Mesendoderm (in vitro differentiated cells): Measurements from ENCODE around the gene PPEF2.

Experiments
- DNase-seq: peaks from one replicate; pipeline ENCODE4 v3.0.0; 2013
- H2AK5ac ChIP-seq: 2 replicates; pipeline ENCODE4 v1.6.1; 2013; ENCODE audit warnings: low read length, inconsistent platforms
- H2BK120ac ChIP-seq: 2 replicates; pipeline ENCODE4 v1.6.1; 2013; ENCODE audit warnings: low read depth, mild to moderate bottlenecking, low read length, moderate library complexity, mixed read lengths
- H2BK15ac ChIP-seq: replicated peaks from 2 replicates; pipeline ENCODE4 v1.6.1; 2013; ENCODE audit warnings: low read depth, mild to moderate bottlenecking, moderate library complexity
- H2BK5ac ChIP-seq: 2 replicates; pipeline ENCODE4 v1.6.1; 2013; ENCODE audit warnings: low read length, inconsistent platforms
- H3K18ac ChIP-seq: 2 replicates; pipeline ENCODE4 v1.6.1; 2013; ENCODE audit warnings: mild to moderate bottlenecking, low read length, mixed read lengths
- H3K23ac ChIP-seq: one replicate; pipeline ENCODE4 v1.6.1; 2013; ENCODE audit warnings: low read length
- H3K27ac ChIP-seq: 2 replicates; pipeline ENCODE4 v1.5.1; 2013; ENCODE audit warnings: low read depth, mild to moderate bottlenecking, inconsistent platforms, low read length, moderate library complexity
- H3K27me3 ChIP-seq: 2 replicates; pipeline ENCODE4 v1.6.1; 2013; ENCODE audit warnings: low read length, control low read depth, mild to moderate bottlenecking, inconsistent platforms; ENCODE audit not compliant: insufficient read depth, poor library complexity
- H3K36me3 ChIP-seq: 2 replicates; pipeline ENCODE4 v1.6.1; 2013; ENCODE audit warnings: low read length, inconsistent platforms; ENCODE audit not compliant: control insufficient read depth, insufficient read depth
- H3K4ac ChIP-seq: one replicate; pipeline ENCODE4 v1.6.1; 2013; ENCODE audit warnings: low read depth, mild to moderate bottlenecking, low read length, moderate library complexity
- H3K4me1 ChIP-seq: 2 replicates; pipeline ENCODE4 v1.6.1; 2013; ENCODE audit warnings: low read depth, low read length, inconsistent platforms; ENCODE audit not compliant: control insufficient read depth
- H3K4me2 ChIP-seq: 2 replicates; pipeline ENCODE4 v1.6.1; 2013; ENCODE audit warnings: low read length
- H3K4me3 ChIP-seq: 2 replicates; pipeline ENCODE4 v1.5.1; 2013; ENCODE audit warnings: mild to moderate bottlenecking, low read length
- H3K56ac ChIP-seq: one replicate; pipeline ENCODE4 v1.6.1; 2013; ENCODE audit warnings: low read length
- H3K79me1 ChIP-seq: 2 replicates; pipeline ENCODE4 v1.6.1; 2013; ENCODE audit warnings: low read length, inconsistent platforms
- H3K79me2 ChIP-seq: 2 replicates; pipeline ENCODE4 v1.6.1; 2013; ENCODE audit warnings: mild to moderate bottlenecking, low read length; ENCODE audit not compliant: control insufficient read depth, insufficient read depth
- H3K9ac ChIP-seq: 2 replicates; pipeline ENCODE4 v1.6.1; 2013; ENCODE audit warnings: low read length, inconsistent platforms
- H4K5ac ChIP-seq: one replicate; pipeline ENCODE4 v1.6.1; 2013; ENCODE audit warnings: low read length
- H4K8ac ChIP-seq: one replicate; pipeline ENCODE4 v1.6.1; 2013; ENCODE audit warnings: low read depth, mild to moderate bottlenecking, control low read depth, low read length, moderate library complexity
- WGBS: extraction: QIAGEN DNeasy Blood & Tissue Kit; methylation state at CpG from one replicate; pipeline ENCODE4 v1.1.7; 2013; ENCODE audit warnings: low lambda C conversion rate, missing lambda C conversion rate; ENCODE audit not compliant: insufficient coverage; ENCODE audit errors: extremely low coverage; 5-methylcytosine and 5-hydroxymethylcytosine counted together

PPEF2 gene

DNA sequence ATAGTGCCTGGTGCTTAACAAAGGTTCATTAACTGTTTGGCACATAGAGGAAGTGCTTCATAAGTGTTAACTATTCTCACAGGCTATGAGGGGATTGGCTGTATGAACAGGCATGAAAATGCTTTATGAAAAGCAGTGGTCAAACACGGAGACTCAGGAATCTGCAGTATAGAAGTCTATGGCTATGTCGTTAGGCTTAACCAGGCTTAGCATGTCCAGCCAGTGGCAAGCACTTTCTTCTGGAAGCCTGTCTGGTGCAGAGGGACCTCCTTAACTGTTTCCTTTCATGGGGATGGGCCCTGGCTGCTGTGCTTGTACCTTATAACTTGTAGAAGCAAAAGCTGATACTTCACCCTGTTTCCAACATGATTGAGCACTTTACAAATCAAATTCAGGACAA lies 78.4 kb downstream of the PPEF2 start:
- H3K23ac ChIP-seq, result no peak overlapping the region
- no peaks in the 10 kb centered on the region for H3K79me1 ChIP-seq
- H3K4me2 ChIP-seq, result no peak overlapping the region
- H3K4me3 ChIP-seq, result no peak overlapping the region
- H3K18ac ChIP-seq, result no peak overlapping the region
- H3K27ac ChIP-seq, result no peak overlapping the region
- no peak for DNase-seq
- H3K79me2 ChIP-seq, result no peaks in the 10 kb centered on the region
- no peak overlapping the region for H2AK5ac ChIP-seq
- H2BK120ac ChIP-seq, result no peak overlapping the region
- WGBS, result no CpG with 5 or more reads among the region's 2 CpGs
- no peak overlapping the region for H2BK5ac ChIP-seq
- no peaks in the 10 kb centered on the region for H3K27me3 ChIP-seq
- H2BK15ac ChIP-seq, result no peak overlapping the region
- no peak overlapping the region for H4K5ac ChIP-seq
- H3K4me1 ChIP-seq, result no peaks in the 10 kb centered on the region
- no peak overlapping the region for H3K9ac ChIP-seq
- H4K8ac ChIP-seq, result no peak overlapping the region
- H3K36me3 ChIP-seq, result no peaks in the 10 kb centered on the region
- H3K4ac ChIP-seq, result no peak overlapping the region
- no peak overlapping the region for H3K56ac ChIP-seq

DNA sequence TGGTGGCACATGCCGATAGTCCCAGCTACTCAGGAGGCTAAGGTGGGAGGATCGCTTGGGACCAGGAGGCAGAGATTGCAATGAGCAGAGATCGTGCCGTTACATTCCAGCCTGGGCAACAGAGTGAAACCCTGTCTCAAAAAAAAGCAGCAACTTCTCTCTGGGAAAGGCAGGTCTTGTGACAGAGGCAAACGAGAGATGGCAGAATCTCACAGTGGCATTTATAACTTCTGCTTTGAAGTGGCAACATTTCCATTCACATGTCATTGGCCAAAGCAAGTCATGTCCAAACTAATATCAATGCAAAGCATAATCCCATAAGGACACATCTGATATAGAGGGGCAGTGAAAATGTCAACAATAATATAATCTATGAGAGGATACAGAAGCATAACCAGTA lies 79.8 kb downstream of the PPEF2 start:
- Histone ChIP-seq H3K4me1 (no peaks in the 10 kb centered on the region), H2BK15ac (no peak overlapping the region), H3K4ac (no peak overlapping the region), H4K8ac (no peak overlapping the region), H3K18ac (no peak overlapping the region), H4K5ac (no peak overlapping the region), H2BK120ac (no peak overlapping the region), H3K4me2 (no peak overlapping the region), H3K56ac (no peak overlapping the region), H2AK5ac (no peak overlapping the region), H3K23ac (no peak overlapping the region), H3K27ac (no peak overlapping the region), H3K79me1 (no peaks in the 10 kb centered on the region), H3K27me3 (no peaks in the 10 kb centered on the region), H3K79me2 (no peaks in the 10 kb centered on the region), H2BK5ac (no peak overlapping the region), H3K36me3 (no peaks in the 10 kb centered on the region), H3K9ac (no peak overlapping the region), H3K4me3 (no peak overlapping the region)
- no CpG with 5 or more reads among the region's 5 CpGs for WGBS
- no peak for DNase-seq

DNA sequence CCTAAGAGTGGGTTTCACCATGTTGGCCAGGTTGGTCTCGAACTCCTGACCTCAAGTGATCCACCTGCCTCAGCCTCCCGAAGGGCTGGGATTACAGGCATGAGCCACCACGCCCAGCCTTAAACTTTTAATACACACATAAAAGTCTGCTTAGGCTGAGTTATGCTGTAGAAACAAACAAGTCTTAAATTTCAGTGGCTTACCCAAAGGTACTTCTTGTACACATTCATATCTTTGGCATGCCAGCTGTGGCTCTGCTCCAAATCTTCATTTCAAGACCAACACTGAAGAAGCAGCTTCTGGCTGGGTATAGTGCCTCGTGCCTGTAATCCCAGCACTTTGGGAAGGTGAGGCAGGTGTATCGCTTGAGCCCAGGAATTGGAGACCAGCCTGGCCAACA lies 80.3 kb downstream of the PPEF2 start:
- Histone ChIP-seq H3K18ac (no peak overlapping the region), H3K4me2 (no peak overlapping the region), H3K79me1 (no peaks in the 10 kb centered on the region), H2BK5ac (no peak overlapping the region), H3K9ac (no peak overlapping the region), H4K8ac (no peak overlapping the region), H2AK5ac (no peak overlapping the region), H2BK15ac (no peak overlapping the region), H3K23ac (no peak overlapping the region), H3K27me3 (no peaks in the 10 kb centered on the region), H3K56ac (no peak overlapping the region), H3K36me3 (no peaks in the 10 kb centered on the region), H3K4ac (no peak overlapping the region), H3K4me3 (no peak overlapping the region), H3K79me2 (no peaks in the 10 kb centered on the region), H2BK120ac (no peak overlapping the region), H3K27ac (no peak overlapping the region), H4K5ac (no peak overlapping the region), H3K4me1 (no peaks in the 10 kb centered on the region)
- no CpG with 5 or more reads among the region's 5 CpGs for WGBS
- no peak for DNase-seq

DNA sequence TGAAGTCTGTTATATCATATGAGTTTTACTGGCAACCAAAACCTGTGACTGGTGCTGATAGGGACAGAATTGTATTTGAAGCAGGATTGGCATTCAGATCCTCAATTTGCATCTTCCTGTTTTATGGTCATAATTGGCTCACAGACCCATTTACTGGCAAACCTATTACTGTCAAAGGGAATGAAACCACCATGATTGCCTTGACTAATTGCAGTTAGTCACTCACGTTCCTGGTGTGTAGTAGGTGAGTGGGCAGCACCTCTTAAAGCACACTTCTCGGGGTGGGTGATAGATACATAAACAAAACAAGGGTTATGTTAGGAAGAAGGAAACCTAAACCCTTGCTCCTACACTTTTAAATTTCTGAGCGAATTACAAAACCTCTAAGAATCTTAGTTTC lies 81.0 kb downstream of the PPEF2 start:
- Histone ChIP-seq H4K8ac (no peak overlapping the region), H3K4me1 (no peaks in the 10 kb centered on the region), H2BK5ac (no peak overlapping the region), H3K27me3 (no peaks in the 10 kb centered on the region), H3K4me2 (no peak overlapping the region), H3K23ac (no peak overlapping the region), H3K36me3 (no peaks in the 10 kb centered on the region), H3K4ac (no peak overlapping the region), H3K27ac (no peak overlapping the region), H3K79me2 (no peaks in the 10 kb centered on the region), H2AK5ac (no peak overlapping the region), H3K9ac (no peak overlapping the region), H3K18ac (no peak overlapping the region), H2BK120ac (no peak overlapping the region), H3K56ac (no peak overlapping the region), H2BK15ac (no peak overlapping the region), H3K4me3 (no peak overlapping the region), H3K79me1 (no peaks in the 10 kb centered on the region), H4K5ac (no peak overlapping the region)
- no peak for DNase-seq
- no CpG with 5 or more reads among the region's 3 CpGs for WGBS

DNA sequence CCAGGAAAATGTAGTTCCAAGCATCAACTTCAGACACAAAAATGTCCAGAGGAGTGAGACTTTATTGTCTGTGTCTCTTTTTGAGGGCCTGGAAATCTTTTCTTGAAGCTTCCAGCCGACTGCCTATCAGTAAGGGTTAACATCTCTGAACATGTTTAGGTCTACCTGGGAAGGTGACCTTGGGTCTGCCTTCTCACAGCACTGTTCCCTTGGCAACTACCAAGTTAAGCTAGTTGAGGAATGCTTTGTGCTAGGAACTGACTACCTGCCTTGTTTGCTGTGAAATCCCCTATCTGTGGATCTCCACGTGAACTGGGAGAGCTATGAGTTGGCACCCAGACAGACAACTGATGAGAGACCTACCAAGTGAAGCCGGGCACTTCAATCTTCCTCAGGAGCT lies 81.6 kb downstream of the PPEF2 start:
- H3K79me1 ChIP-seq, result no peaks in the 10 kb centered on the region
- DNase-seq, result no peak
- no peak overlapping the region for H2BK15ac ChIP-seq
- no peak overlapping the region for H3K56ac ChIP-seq
- H4K8ac ChIP-seq, result no peak overlapping the region
- no peaks in the 10 kb centered on the region for H3K79me2 ChIP-seq
- no peak overlapping the region for H3K23ac ChIP-seq
- no peak overlapping the region for H2BK5ac ChIP-seq
- no peaks in the 10 kb centered on the region for H3K36me3 ChIP-seq
- H2BK120ac ChIP-seq, result no peak overlapping the region
- no peak overlapping the region for H3K4me3 ChIP-seq
- no peak overlapping the region for H3K4ac ChIP-seq
- no peak overlapping the region for H2AK5ac ChIP-seq
- WGBS, result no CpG with 5 or more reads among the region's 3 CpGs
- no peak overlapping the region for H3K27ac ChIP-seq
- H3K27me3 ChIP-seq, result no peaks in the 10 kb centered on the region
- H3K4me2 ChIP-seq, result no peak overlapping the region
- H4K5ac ChIP-seq, result no peak overlapping the region
- no peaks in the 10 kb centered on the region for H3K4me1 ChIP-seq
- H3K9ac ChIP-seq, result no peak overlapping the region
- no peak overlapping the region for H3K18ac ChIP-seq

DNA sequence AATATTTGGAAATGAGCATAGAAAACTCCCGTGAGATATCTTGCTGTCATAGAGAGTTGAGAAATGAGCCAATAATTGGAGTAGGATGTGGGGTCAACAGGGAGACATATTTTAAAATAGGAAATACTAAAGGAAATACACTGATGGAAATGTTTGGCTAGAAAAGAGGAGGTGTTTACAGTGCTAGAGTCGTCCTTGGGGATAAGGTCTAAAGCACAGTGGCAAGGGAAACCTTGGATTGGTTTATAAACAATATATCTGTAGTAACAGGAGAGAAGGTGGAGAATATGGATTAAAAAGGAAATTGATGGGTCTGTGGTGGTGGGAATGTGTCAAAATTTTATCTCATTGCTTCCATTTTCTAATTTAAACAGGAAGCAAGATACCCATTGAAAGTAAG lies 82.1 kb downstream of the PPEF2 start:
- H3K4me1 ChIP-seq, result no peaks in the 10 kb centered on the region
- H3K27me3 ChIP-seq, result no peaks in the 10 kb centered on the region
- H2BK5ac ChIP-seq, result no peak overlapping the region
- H3K9ac ChIP-seq, result no peak overlapping the region
- no peak overlapping the region for H2BK120ac ChIP-seq
- H4K5ac ChIP-seq, result no peak overlapping the region
- H3K36me3 ChIP-seq, result no peaks in the 10 kb centered on the region
- H3K4me2 ChIP-seq, result no peak overlapping the region
- H4K8ac ChIP-seq, result no peak overlapping the region
- H3K18ac ChIP-seq, result no peak overlapping the region
- no peak overlapping the region for H2AK5ac ChIP-seq
- no peak overlapping the region for H3K23ac ChIP-seq
- H3K56ac ChIP-seq, result no peak overlapping the region
- H3K4me3 ChIP-seq, result no peak overlapping the region
- no peak overlapping the region for H3K4ac ChIP-seq
- no peak overlapping the region for H3K27ac ChIP-seq
- no peak for DNase-seq
- H2BK15ac ChIP-seq, result no peak overlapping the region
- no peaks in the 10 kb centered on the region for H3K79me1 ChIP-seq
- WGBS, result no CpG with 5 or more reads among the region's 2 CpGs
- no peaks in the 10 kb centered on the region for H3K79me2 ChIP-seq
